ENCODE measurements around the gene PPFIA1.
"Not testable (repeated sequence)": the region's sequence is repeated elsewhere in the genome, so short reads cannot be mapped to it uniquely, and the experiment has no call there.

PPFIA1 gene

DNA sequence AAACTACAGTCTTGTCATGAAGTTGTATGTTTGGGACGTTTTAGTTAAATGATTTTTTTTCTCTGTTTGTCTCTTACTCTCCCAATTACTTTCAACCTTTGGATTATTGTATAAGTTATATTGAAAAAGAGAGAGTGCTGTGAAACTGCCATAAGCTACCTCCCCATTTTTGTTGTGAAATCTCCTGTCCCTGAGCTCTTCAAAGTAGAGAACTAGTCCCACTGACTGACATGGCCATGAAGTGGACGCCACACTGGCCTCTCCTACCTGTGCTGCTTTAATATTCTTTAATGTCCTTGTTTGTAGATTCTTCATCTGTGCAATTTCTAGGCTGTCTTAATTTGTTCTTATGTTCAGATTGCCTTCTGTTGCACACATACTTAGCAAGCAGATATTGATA lies 56.3 kb downstream of the PPFIA1 start:
- DNase-seq, result no peak

DNA sequence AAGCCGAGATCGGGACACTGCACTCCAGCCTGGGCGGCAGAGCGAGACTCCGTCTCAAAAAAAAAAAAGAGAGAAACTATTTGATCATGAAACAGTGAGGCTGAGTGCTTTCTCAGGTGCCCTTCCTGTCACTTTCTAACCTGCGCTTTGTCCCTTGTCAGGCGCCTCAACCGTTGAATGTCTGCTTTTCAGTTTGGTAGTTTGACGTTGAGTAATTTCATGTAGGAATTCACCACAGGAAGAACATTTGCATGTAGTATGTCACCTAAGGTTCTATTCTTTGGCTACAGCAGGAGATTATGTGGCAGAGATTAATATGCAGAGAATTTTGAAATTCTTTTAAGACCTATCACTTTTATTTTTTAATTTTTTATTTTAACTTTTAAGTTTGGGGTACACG lies 57.2 kb downstream of the PPFIA1 start:
- no peak for DNase-seq

DNA sequence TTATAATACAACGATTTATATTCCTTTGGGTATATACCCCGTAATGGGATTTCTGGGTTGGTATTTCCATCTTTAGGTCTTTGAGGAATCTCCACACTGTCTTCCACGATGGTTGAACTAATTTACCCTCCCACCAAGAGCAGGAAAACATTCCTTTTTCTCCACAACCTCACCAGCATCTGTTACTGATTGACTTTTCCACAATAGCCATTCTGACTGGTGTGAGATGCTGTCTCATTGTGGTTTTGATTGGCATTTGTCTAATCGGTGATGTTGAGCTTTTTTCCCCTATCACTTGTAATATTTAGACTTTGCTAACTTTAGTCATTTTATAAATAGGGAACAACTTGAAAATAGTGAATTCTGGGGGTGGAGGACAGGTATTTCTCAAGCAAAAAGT lies 58.1 kb downstream of the PPFIA1 start:
- DNase-seq, result no peak

DNA sequence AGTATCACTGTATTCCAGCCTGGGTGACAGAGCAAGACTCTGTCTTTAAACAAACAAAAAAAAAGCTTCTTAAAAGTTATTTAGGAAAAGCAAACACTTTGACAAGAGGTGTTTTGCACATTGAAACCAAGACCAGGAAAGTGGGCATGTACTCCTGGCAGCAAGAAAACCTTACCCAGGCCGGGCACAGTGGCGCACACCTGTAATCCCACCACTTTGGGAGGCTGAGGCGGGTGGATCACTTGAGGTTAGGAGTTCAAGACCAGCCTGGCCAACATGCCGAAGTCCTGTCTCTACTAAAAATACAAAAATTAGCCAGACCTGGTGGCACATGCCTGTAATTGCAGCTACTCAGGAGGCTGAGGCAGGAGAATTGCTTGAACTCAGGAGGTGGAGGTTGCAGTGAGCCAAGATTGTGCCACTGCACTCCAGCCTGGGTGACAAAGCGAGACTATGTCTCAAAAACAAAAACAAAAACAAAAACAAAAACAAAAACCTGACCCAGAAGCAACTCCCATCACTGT lies 60.9 kb downstream of the PPFIA1 start:
- DNase-seq, result not testable (repeated sequence)

DNA sequence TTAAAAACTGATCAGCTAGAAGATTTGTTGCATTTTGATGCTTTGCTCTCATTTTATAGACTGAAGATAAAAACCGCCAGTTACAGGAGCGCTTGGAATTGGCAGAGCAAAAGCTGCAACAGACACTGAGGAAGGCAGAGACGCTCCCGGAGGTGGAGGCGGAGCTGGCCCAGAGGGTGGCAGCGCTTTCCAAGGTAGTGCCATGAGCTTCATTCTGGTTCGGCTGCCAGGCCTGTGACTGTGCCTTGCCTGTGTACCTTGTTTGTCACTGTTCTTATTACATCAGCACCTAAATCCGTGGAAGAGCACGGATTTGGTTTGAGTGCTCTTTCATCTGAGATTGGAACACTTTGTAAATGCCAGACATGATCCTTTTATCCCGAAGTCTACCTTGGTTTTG lies 61.4 kb downstream of the PPFIA1 start:
- DNase-seq, result no peak

DNA sequence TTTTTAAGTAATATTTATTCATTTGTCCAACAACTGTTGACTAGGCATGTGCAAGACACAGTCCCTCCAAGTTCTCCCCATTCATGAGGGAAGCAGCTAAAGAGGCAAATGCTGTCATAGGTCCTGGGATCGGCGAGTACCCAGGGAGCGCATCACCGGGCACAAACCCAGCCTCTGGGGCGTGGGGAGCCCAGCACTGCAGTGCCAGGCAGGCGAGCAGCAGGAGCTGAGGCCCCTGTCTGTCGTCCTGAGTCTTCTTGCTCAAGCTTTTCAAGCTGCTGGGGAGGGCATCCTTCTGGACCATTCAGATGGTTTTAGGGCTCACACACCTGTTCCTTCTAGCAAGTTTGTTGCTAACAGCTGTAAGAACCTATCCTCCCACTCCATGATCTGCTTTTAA lies 62.1 kb downstream of the PPFIA1 start:
- no peak for DNase-seq

DNA sequence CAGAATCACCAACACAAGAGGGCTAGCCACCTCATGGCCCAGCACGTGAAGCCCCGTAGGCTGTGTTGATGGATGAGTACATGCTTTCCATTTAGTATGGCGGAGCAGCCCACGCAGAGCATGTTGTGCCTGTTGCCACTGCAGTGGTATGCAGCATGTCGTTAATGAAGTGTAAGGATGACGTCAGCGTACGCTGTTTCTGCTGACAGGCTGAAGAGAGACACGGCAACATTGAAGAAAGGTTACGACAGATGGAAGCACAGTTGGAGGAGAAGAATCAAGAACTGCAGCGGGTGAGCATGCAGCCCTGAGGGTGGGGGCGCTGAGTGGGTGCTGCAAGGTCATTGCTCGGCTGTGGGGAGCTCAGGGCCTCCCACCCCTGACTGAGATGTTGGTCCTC lies 62.8 kb downstream of the PPFIA1 start:
- DNase-seq, result no peak

DNA sequence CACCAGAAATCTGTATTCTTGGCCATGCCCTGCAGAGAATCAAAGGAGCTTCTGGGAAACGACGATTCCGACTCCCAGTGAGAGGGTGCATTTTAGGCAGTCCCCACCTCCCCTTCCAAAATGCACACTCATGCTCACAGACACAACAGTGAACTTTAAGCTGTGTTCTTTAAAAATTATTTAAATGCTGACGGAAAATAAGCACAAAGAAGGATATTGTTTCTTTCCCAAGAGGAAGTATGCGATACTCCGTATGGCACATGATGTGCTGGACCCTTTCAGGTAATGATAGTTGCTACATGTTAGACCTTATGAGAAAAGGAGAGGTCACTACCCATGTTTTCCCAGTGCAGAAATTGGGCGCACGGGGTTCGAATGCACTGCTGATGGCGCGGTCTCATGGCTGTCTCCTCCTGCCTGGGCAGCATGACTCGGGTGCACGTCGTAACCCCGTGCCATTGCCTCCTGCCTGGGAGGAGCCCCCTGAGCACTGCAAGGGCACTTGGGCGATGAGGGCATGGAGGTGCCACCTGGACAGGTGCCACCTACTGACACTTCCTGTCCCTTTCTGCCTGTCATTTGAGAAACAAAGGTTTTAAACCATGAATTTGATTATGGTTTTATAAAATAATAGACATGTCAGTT lies 64.0 kb downstream of the PPFIA1 start:
- DNase-seq, result no peak

DNA sequence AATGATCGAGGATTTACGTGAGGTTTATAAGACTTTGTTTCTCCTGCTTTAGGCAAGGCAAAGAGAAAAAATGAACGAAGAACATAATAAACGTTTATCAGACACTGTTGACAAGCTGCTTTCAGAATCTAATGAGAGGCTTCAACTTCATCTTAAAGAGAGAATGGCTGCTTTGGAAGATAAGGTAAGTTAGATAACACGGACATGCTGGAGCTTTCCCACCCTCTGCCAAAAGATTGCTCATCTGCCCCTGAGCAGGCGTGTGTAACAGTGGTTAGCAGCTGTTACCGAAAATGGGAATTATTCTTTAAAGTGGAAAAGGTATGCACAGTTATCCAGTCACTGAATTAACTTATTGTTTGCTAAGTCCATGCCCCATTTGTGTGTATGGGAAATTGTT lies 65.0 kb downstream of the PPFIA1 start:
- no peak for DNase-seq

DNA sequence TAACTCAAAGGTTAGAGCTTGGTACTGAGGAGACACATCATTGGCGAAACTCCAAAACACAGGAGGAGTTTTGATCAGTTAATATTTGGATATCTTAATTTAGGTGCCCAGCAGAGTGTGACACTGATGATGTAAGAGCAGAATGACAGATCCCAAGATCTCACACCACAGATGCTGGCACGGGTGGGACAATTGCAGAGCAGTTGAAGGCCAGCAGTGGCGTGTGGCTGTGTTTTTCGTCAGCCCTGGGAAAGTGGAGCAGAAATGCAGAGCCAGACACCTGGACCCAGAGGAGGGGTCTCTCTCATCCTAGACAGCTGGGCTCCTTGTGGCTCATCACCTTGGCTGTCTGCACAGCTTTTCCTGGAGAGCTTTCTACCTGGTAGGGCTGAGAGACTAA lies 68.1 kb downstream of the PPFIA1 start:
- no peak for DNase-seq

DNA sequence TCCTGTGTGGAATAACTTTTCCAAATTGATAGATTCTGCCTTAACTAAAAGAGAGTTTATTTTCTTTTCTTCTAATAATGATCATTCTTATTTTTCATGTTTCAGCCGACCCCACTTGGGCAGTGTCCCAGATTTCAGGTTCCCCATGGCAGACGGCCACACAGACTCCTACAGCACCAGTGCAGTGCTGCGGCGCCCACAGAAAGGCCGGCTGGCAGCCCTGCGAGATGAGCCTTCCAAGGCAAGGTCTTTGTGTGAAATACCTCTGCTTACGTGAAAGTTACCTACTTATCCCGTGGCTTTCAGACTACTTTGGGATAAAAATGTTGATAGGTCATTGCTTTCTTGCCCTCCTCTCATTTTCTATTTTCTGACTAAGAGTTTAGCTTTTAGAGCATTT lies 68.6 kb downstream of the PPFIA1 start:
- no peak for DNase-seq

DNA sequence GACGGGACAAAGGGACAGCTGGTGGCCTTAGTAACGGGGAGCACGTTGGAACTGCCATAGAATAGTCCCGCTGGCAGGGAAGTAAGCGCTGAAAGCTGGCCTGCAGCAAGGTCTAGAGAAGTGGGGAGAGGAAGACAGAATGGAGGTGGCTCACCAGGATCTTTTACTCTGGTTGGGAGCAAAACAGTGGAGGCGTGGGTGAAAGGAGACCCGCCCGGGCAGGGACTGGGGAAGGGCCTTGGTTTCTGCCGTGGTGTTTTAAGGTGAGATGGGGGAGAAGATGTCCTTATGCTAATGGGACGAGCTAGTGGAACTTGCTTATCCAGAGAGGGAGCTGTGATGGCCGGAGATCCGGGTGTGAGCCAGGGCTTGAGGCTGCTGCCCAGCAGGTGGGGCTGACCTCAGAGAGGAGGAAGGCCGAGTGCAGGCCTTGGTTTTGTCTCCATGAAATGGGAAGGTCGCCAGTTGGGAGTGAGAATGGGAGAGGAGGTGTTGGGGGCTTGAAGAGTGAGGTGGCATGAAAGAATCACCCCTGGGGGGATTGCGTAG lies 71.5 kb downstream of the PPFIA1 start:
- no peak for DNase-seq

DNA sequence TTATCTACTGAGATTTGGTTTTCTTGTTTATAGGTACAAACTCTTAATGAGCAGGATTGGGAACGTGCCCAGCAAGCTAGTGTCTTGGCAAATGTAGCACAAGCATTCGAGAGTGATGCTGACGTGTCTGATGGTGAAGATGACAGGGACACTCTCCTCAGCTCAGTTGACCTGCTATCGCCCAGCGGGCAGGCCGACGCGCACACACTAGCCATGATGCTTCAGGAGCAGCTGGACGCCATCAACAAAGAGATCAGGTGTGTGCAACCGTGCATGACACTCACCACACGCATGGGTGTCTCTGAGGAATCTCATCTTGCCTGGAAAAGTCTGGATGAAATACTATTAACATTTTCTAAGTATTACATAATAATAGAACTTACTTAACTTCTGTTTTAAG lies 73.1 kb downstream of the PPFIA1 start:
- peak in 1 of 3 experiments; percentile 37 for DNase-seq

DNA sequence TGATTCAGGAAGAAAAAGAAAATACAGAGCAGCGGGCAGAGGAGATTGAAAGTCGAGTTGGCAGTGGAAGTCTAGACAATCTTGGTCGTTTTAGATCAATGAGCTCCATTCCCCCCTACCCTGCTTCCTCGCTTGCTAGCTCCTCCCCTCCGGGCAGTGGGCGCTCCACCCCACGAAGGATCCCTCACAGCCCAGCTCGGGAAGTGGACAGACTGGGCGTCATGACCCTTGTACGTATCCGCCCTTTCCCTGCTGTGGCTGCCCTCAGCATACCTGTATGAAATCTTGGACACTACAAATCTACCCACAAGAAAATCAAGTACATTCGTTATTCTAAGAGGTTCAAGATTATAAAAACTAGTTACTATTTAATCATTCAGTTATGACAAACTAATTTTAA lies 77.7 kb downstream of the PPFIA1 start:
- no peak for DNase-seq

DNA sequence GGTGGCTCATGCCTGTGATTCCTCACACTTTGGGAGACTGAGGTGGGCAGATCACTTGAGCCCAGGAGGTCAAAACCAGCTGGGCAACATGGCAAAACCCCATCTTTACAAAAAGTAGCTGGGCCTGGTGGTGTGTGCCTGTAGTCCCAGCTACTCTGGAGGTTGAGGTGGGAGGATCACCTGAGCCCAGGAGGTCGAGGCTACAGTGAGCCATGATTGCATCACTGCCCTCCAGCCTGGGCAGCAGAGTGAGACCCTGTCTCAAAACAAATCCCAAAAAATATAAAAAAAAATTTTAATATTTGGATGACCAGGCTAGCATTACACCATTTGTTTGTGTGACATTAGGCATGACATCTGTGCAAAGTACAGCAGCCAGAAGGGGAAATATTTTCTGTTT lies 78.1 kb downstream of the PPFIA1 start:
- no peak for DNase-seq

DNA sequence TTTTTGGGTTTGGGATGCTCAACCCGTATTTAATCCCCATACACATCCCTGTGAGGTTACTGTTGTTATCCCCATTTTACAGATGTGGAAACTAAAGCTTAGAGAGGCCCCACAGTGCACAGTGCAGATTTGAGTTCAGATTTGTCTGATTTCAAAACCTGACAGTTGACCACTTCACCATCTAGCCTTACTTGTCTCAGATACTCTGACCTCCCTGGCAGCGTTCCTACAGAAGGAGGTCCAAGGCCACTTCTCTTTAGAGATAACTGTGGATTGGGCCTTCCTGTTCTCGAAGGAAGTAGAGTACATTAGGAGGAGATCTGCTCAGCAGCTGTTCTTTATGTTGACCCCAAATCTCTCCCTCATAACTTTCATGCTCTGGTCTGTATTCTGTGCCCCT lies 81.2 kb downstream of the PPFIA1 start:
- DNase-seq, result no peak

DNA sequence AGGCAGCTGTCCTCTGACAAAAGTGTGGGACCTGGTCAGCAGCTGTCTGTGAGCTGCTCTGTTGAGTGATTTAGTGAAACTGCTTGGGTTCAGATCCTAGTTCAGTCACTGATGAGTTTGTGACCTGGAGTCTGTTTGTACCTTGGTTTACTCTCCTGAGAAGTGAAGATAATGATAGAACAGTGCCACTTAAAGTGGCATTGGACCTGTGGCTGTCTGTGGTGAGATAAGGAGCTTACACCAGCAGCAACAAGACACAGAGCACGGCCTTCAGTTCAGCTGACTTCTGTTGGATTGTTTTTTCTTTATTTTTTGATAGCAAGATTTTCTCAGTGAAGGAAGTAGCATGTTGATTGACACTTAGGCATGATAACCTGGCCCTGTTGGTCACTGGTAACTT lies 81.6 kb downstream of the PPFIA1 start:
- DNase-seq, result no peak

DNA sequence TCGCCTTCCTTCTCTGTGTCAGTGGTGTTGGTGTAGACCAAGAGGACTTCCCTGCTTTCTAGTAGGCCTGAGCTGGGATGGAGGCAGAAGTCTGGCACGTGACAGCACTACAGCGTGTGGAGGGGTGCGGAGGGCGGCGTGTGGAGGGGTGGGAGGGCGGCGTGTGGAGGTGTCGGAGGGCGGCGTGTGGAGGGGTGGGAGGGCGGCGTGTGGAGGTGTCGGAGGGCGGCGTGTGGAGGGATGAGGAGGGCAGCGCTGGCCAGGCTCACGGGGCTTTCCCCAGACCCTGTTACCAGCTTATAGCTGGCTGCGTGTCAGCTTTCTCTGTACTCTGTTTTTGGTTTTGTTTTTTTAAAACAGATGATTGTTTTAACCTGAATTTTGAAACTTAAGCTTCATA lies 82.1 kb downstream of the PPFIA1 start:
- no peak for DNase-seq

DNA sequence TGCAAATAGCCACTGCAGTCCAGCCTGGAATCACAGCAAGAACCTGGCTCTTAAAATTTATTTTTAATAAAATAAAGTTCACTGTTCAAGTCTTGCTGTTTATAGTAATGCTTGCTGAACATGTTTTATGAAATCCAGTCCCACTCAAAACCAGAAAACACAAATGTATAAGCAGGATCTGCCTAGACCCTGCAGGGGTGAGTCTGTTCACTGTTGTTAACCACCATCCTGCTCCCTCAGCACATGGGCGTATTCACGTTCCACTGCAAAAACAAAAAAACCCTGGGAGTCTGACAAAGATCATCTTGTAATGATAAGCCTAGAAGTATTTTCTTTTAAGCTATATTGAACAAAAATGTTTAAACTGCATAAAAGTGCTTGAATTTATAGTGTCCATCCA lies 82.8 kb downstream of the PPFIA1 start:
- DNase-seq, result no peak

DNA sequence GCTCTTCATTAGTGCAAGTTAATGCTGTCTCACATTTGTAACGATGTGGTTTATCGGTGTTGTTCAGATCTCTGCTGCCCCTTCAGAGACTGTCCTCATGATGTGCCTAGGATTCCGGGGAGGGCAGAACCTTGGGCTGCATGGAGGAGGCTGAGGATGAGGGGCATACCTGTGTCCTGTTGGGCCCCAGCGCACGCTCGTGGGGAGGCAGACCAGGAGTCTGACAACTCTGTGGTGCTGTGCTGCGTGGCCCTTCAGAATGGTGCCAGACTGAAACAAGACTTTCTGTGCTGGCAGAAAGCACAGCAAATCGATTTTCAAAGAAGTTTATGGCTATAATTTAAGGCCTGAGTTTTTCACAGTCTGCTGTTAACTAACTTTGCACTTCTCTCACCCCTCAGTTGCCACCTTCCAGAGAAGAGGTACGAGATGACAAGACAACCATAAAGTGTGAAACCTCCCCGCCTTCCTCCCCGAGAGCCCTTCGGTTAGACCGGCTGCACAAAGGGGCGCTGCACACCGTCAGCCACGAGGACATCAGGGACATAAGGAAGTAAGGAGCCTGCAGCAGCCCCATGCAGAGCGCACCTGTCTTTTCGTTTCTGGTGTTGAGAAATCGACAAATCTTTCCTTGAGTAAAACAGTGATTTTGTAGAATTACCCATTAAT lies 83.5 kb downstream of the PPFIA1 start:
- DNase-seq, result no peak

DNA sequence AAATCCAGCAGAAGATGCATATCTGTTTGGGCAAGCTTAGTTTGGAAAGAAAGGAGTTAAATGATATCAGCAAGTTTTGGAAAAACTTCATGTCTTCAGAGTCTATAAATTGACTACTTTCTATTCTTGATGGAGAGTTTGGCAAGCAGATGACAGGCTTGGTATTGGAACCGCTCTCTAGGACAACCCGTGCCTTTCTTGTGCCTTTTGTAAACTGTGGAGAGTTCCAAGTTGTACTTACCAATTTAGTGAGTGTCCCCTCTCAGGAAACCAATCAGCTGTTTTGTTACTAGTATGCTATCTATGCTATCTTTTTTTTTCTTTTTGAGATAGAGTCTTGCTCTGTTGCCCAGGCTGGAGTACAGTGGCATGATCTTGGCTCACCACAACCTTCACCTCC lies 84.1 kb downstream of the PPFIA1 start:
- no peak for DNase-seq

DNA sequence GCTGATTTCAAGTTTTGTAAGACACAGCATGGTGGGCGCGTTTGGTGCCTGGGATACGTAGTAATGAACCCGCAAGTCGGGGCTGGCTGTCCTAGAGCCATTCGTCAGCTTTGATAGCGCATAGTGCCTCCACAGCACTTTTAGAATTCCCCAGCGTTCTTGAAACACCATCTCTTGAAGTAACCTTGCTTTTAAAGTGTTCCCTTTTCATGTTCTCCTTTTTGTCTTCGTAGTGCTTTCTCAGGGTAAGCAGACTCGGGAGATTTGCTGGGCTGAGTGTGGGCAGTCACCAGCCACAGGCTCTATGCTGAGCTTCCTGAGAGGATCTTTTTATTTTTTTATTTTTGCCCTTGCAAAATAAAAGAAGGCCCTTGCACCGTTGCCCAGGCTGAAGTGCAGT lies 88.3 kb downstream of the PPFIA1 start:
- no peak for DNase-seq

DNA sequence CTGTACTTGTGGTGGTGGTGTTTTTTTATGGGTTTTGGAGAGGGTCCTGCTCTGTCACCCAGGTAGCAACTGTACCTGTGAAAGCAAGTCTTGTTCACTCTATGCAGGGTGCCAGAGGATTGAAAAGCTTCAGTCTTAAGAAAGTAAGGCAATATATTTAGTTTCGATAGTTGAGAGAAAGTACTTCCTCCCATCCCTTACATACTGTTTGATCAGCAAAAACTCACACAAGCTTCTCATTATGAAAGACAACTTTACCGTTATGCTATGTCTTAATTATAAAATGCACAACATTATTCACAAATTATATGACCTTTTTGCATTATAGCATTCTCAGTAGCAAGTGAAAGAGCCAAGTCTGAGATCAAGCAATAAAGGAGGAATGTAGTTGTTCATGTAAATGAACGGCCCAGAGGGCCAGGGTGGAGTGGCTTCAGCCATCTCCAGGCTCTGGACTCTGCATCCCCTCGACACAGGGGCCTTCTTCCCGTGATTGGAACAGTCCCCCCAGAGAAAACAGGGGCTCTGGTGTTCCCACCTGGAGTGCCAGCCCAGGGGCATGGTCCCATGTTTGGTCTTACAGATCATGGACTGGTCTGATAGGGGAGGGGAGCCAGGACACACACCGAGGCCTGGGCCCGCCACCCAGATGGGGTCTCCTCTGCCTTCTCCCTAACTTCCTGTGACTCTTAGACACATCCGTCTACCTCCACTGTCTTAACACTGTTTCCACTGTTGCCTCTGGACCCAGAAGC lies 89.1 kb downstream of the PPFIA1 start:
- no peak for DNase-seq

DNA sequence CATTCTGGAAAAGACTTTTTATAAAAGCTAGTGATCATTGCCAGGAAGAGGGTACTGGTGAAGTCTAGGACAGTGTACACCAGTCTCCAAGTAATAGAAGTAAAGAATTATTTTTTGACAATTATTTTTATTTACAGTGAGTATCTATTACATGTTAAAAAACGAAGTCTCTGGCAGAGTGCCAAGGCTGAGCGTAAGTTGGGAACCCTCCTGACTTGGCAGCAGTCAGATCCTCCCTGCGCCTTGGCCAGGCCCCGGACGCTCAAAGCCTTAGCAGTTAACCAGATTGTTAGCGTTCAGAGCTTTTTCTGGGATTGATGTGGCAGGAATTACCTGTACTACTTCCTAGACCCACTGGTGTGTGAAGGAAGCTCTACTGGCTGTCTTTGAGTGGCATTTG lies 89.7 kb downstream of the PPFIA1 start:
- DNase-seq, result peak in 2 of 3 experiments; percentile 11 to 55

Measured in NCI-H1417 (cell line).